ENCODE measurements around the gene ERRFI1.

ERRFI1 gene

GRCh38 chr1:7962636-7963377 lies 63.3 kb downstream of the ERRFI1 start:
- H3K9me3 ChIP-seq (replicated peaks; ENCODE audit: insufficient read depth, low read length) = no peaks in the 10 kb centered on the region
- TF ChIP-seq EZH2phosphoT487 (IDR thresholded peaks at IDR 0.05; ENCODE audit: low read length) (no peak), CTCF (IDR thresholded peaks at IDR 0.05; ENCODE audit: low read length) (no peak), EZH2 (optimal IDR thresholded peaks at IDR 0.05; ENCODE audit: low read depth, low read length) (no peak)
- no peak overlapping the region for H2AFZ ChIP-seq (ENCODE audit: low read length)
- DNase-seq = no peak
- H3K36me3 ChIP-seq (replicated peaks; ENCODE audit: insufficient read depth, low read length) = peaks cover 12% of the 10 kb centered on the region; the same call in 1 of the 2 replicates
- no peak overlapping the region for H3K27ac ChIP-seq (ENCODE audit: low read length)
- peak overlapping the region; percentile 63; the same call in 1 of the 2 replicates for H3K9ac ChIP-seq (ENCODE audit: low read length)
- peak overlapping the region; percentile 70 for H3K4me2 ChIP-seq (ENCODE audit: low read depth, low read length)
- H3F3A ChIP-seq (ENCODE audit: insufficient read depth, low read length) = no peaks in the 10 kb centered on the region
- H3K4me1 ChIP-seq (ENCODE audit: low read length) = peaks cover 9% of the 10 kb centered on the region; the same call in 1 of the 2 replicates
- peaks cover 51% of the 10 kb centered on the region for H3K79me2 ChIP-seq (ENCODE audit: low read length)
- H3K4me3 ChIP-seq (ENCODE audit: low read length) = peak overlapping the region; percentile 63; the same call in 1 of the 2 replicates
- no peaks in the 10 kb centered on the region for H4K20me1 ChIP-seq (ENCODE audit: insufficient read depth, low read length)
- no peaks in the 10 kb centered on the region for H3K27me3 ChIP-seq (replicated peaks; ENCODE audit: insufficient read depth, low read length)
- no peaks in the 10 kb centered on the region for H3K9me2 ChIP-seq (replicated peaks; ENCODE audit: insufficient read depth, low read length)

- Histone ChIP-seq H3K4me3 (ENCODE audit: low read length) (peak overlapping the region; percentile 63), H3K4me2 (ENCODE audit: low read depth, low read length) (peak overlapping the region; percentile 70), H3K4me1 (ENCODE audit: low read length) (peaks cover 9% of the 10 kb centered on the region; the same call in 1 of the 2 replicates), H3F3A (ENCODE audit: insufficient read depth, low read length) (no peaks in the 10 kb centered on the region), H3K36me3 (replicated peaks; ENCODE audit: insufficient read depth, low read length) (peaks cover 12% of the 10 kb centered on the region; the same call in 1 of the 2 replicates), H3K27ac (ENCODE audit: low read length) (peak overlapping the region; percentile 53; the same call in 1 of the 2 replicates), H3K79me2 (ENCODE audit: low read length) (peaks cover 45% of the 10 kb centered on the region), H3K9me2 (replicated peaks; ENCODE audit: insufficient read depth, low read length) (no peaks in the 10 kb centered on the region), H3K9me3 (replicated peaks; ENCODE audit: insufficient read depth, low read length) (no peaks in the 10 kb centered on the region), H4K20me1 (ENCODE audit: insufficient read depth, low read length) (no peaks in the 10 kb centered on the region), H3K9ac (ENCODE audit: low read length) (peak overlapping the region; percentile 63), H2AFZ (ENCODE audit: low read length) (peak overlapping the region; percentile 51), H3K27me3 (replicated peaks; ENCODE audit: insufficient read depth, low read length) (no peaks in the 10 kb centered on the region)
- TF ChIP-seq EZH2 (optimal IDR thresholded peaks at IDR 0.05; ENCODE audit: low read depth, low read length) (no peak), EZH2phosphoT487 (IDR thresholded peaks at IDR 0.05; ENCODE audit: low read length) (no peak), CTCF (IDR thresholded peaks at IDR 0.05; ENCODE audit: low read length) (no peak)
- no peak for DNase-seq
Measured at GRCh38 chr1:7962014-7962335, 64.1 kb downstream of the ERRFI1 start.

Measured in MM.1S (cell line).